GM18868 (cell line): ENCODE results near the gene CADPS2.

Experiments
- ATAC-seq: cut with Tn5 transposase; IDR thresholded peaks from one replicate; pipeline ENCODE4 v1.9.1; 2021; ENCODE audit warnings: mild to moderate bottlenecking, moderate library complexity; ENCODE audit not compliant: unreplicated experiment

CADPS2 gene

GRCh38 chr7:122467661-122468449 lies 418.4 kb downstream of the CADPS2 start:
- ATAC-seq: no peak

GRCh38 chr7:122465296-122465695 lies 421.0 kb downstream of the CADPS2 start:
- ATAC-seq: no peak

GRCh38 chr7:122463631-122464030 lies 422.6 kb downstream of the CADPS2 start:
- no peak for ATAC-seq

GRCh38 chr7:122460936-122461335 lies 425.3 kb downstream of the CADPS2 start:
- no peak for ATAC-seq

- no peak for ATAC-seq
These were observed 428.3 kb downstream of the CADPS2 start for GRCh38 chr7:122457969-122458368.

- no peak for ATAC-seq
These were observed 428.9 kb downstream of the CADPS2 start for GRCh38 chr7:122457325-122457724.

- ATAC-seq: no peak
These were observed 431.3 kb downstream of the CADPS2 start for GRCh38 chr7:122454776-122455507.

- ATAC-seq: no peak
These were observed 432.8 kb downstream of the CADPS2 start for GRCh38 chr7:122453432-122453831.

GRCh38 chr7:122448893-122449589 lies 437.2 kb downstream of the CADPS2 start:
- no peak for ATAC-seq

GRCh38 chr7:122442929-122443328 lies 443.3 kb downstream of the CADPS2 start:
- ATAC-seq: no peak

- no peak for ATAC-seq
These were observed 447.8 kb downstream of the CADPS2 start for GRCh38 chr7:122438492-122438891.

GRCh38 chr7:122438006-122438405 lies 448.3 kb downstream of the CADPS2 start:
- no peak for ATAC-seq

GRCh38 chr7:122433765-122434164 lies 452.5 kb downstream of the CADPS2 start:
- no peak for ATAC-seq

- ATAC-seq: no peak
These were observed 455.6 kb downstream of the CADPS2 start for GRCh38 chr7:122430710-122431109.

- no peak for ATAC-seq
These were observed 456.3 kb downstream of the CADPS2 start for GRCh38 chr7:122429926-122430325.

- no peak for ATAC-seq
These were observed 460.5 kb downstream of the CADPS2 start for GRCh38 chr7:122425731-122426130.

- ATAC-seq: no peak
These were observed 462.7 kb downstream of the CADPS2 start for GRCh38 chr7:122423591-122423990.

- peak; percentile 48 for ATAC-seq
These were observed 469.9 kb downstream of the CADPS2 start for GRCh38 chr7:122416336-122416735.

GRCh38 chr7:122415510-122415909 lies 470.8 kb downstream of the CADPS2 start:
- ATAC-seq: peak; percentile 50

- no peak for ATAC-seq
These were observed 472.9 kb downstream of the CADPS2 start for GRCh38 chr7:122413339-122413738.

- no peak for ATAC-seq
These were observed 473.4 kb downstream of the CADPS2 start for GRCh38 chr7:122412883-122413282.

- no peak for ATAC-seq
These were observed 473.8 kb downstream of the CADPS2 start for GRCh38 chr7:122412441-122412840.
